CD4-positive, alpha-beta T cell (primary cell): ENCODE data around the gene MCU. TPM values are rescaled to one million over a fixed set of nuclear protein-coding genes. Genes with fewer than 3 reads are reported as not detected.

Source experiments
- ATAC-seq: fragments of 200-7000 bp; cut with Tn5 transposase; one replicate; pipeline ENCODE4 v1.10.0; 2022; ENCODE audit warnings: mild to moderate bottlenecking; ENCODE audit not compliant: poor library complexity
- CTCF ChIA-PET: fragments of 350-600 bp; sonication (Branson Sonifier 250); formaldehyde crosslinking; loops from one replicate; lab custom pipeline; 2021; ENCODE audit warnings: antibody characterized with exemption, inconsistent platforms; lab: Charles Lee
- POLR2A ChIA-PET: fragments of 350-600 bp; sonication (Branson Sonifier 250); formaldehyde crosslinking; loops from one replicate; lab custom pipeline; 2021; ENCODE audit warnings: antibody characterized with exemption, inconsistent platforms; lab: Charles Lee
- DNase-seq, 14 experiments: peaks; one replicate each; pipeline ENCODE4 v3.0.0-alpha.2; 2013 to 2020; ENCODE audit warnings: mixed read lengths in 2 of 14
- H3K27ac ChIP-seq, 2 donors: one replicate each; pipeline versions ENCODE4 v1.5.1 to v1.7.0; 2013; ENCODE audit warnings: low read length in 2 of 2, low read depth in 1 of 2, mild to moderate bottlenecking in 1 of 2
- H3K27me3 ChIP-seq, 2 experiments: 1 replicate in 1 of 2; 2 replicates in 1 of 2; pipeline versions ENCODE4 v1.6.1 to v1.7.0; 2013; ENCODE audit warnings: low read length in 2 of 2, control low read depth in 1 of 2, mild to moderate bottlenecking in 1 of 2, moderate library complexity in 1 of 2; ENCODE audit not compliant: insufficient read depth in 2 of 2, control insufficient read depth in 1 of 2
- H3K36me3 ChIP-seq: one replicate; pipeline ENCODE4 v1.6.1; 2013; ENCODE audit warnings: low read length, control low read depth; ENCODE audit not compliant: insufficient read depth
- H3K4me1 ChIP-seq: one replicate; pipeline ENCODE4 v1.6.1; 2013; ENCODE audit warnings: low read length, control low read depth; ENCODE audit not compliant: insufficient read depth
- H3K4me3 ChIP-seq: one replicate; pipeline ENCODE4 v1.5.1; 2013; ENCODE audit warnings: mild to moderate bottlenecking, low read length, moderate library complexity
- H3K9me3 ChIP-seq, 2 experiments: 1 replicate in 1 of 2; 2 replicates in 1 of 2; pipeline versions ENCODE4 v1.6.1 to v1.7.0; 2013; ENCODE audit warnings: low read length in 2 of 2, mild to moderate bottlenecking in 2 of 2, control low read depth in 1 of 2, moderate library complexity in 1 of 2; ENCODE audit not compliant: control insufficient read depth in 1 of 2, insufficient read depth in 1 of 2
- H3K27ac Mint-ChIP-seq: one replicate; pipeline ENCODE4 v1.8.0; 2020; ENCODE audit warnings: mixed read lengths
- H3K27me3 Mint-ChIP-seq: one replicate; pipeline ENCODE4 v1.8.0; 2021; ENCODE audit warnings: mixed read lengths
- H3K36me3 Mint-ChIP-seq: one replicate; pipeline ENCODE4 v1.8.0; 2021; ENCODE audit warnings: low read depth, mixed read lengths
- H3K4me1 Mint-ChIP-seq: one replicate; pipeline ENCODE4 v1.8.0; 2021; ENCODE audit warnings: low read depth, mixed read lengths
- H3K4me3 Mint-ChIP-seq: one replicate; pipeline ENCODE4 v1.8.0; 2020; ENCODE audit warnings: mild to moderate bottlenecking, mixed read lengths
- H3K9me3 Mint-ChIP-seq: one replicate; pipeline ENCODE4 v1.8.0; 2020; ENCODE audit warnings: mixed read lengths
- intact Hi-C, 2 experiments: fragments of 100-400 bp; cut with DNase I in 1 of 2; cut with micrococcal nuclease in 1 of 2; formaldehyde crosslinking; loops; one replicate each; pipeline versions ENCODE4 v1.15.1 to v1.9.0; 2023 to 2025; cut with DNase I, micrococcal nuclease
- total RNA-seq, 174 experiments: library from RNA in 2 of 174; stranded (reverse) in 2 of 174; gene quantifications; one replicate each; pipeline ENCODE4 v1.2.3 and lab custom pipeline; 2021 to 2026
- TF ChIP-seq, protein P1 (sequence below): fragments of 200-600 bp; IDR thresholded peaks from one replicate; pipeline ENCODE4 v1.8.0; 2022; ENCODE audit warnings: antibody characterized with exemption, mild to moderate bottlenecking

Gene MCU
- total RNA-seq, 2 experiments from 2014 or later: 10.3 to 12.0 TPM

GRCh38 chr10:72928798-72929197 is 236.9 kb downstream of the MCU start:
- Mint-ChIP-seq H3K9me3 (no peaks in the 10 kb centered on the region), H3K4me1 (no peaks in the 10 kb centered on the region), H3K27ac (no peak overlapping the region), H3K4me3 (no peak overlapping the region), H3K27me3 (peaks cover under 1% of the 10 kb centered on the region), H3K36me3 (no peaks in the 10 kb centered on the region)
- TF ChIP-seq, protein P1, sequence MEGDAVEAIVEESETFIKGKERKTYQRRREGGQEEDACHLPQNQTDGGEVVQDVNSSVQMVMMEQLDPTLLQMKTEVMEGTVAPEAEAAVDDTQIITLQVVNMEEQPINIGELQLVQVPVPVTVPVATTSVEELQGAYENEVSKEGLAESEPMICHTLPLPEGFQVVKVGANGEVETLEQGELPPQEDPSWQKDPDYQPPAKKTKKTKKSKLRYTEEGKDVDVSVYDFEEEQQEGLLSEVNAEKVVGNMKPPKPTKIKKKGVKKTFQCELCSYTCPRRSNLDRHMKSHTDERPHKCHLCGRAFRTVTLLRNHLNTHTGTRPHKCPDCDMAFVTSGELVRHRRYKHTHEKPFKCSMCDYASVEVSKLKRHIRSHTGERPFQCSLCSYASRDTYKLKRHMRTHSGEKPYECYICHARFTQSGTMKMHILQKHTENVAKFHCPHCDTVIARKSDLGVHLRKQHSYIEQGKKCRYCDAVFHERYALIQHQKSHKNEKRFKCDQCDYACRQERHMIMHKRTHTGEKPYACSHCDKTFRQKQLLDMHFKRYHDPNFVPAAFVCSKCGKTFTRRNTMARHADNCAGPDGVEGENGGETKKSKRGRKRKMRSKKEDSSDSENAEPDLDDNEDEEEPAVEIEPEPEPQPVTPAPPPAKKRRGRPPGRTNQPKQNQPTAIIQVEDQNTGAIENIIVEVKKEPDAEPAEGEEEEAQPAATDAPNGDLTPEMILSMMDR: no peak
- DNase-seq (no peak), ATAC-seq (no peak)
- ChIA-PET POLR2A (no interaction called here), CTCF (no interaction called here)
- Histone ChIP-seq H3K4me3 (no peak overlapping the region), H3K36me3 (no peaks in the 10 kb centered on the region), H3K9me3 (no peaks in the 10 kb centered on the region), H3K27me3 (peaks cover 0 to 3% of the 10 kb centered on the region in 2 experiments), H3K27ac (no peak overlapping the region), H3K4me1 (no peaks in the 10 kb centered on the region)
- intact Hi-C loops: no loop called here

GRCh38 chr10:72930276-72930675 is 238.3 kb downstream of the MCU start:
- no peaks in the 10 kb centered on the region for H3K9me3 Mint-ChIP-seq
- POLR2A ChIA-PET: no interaction called here
- no peaks in the 10 kb centered on the region for H3K27me3 Mint-ChIP-seq
- DNase-seq (no peak), ATAC-seq (no peak)
- Histone ChIP-seq H3K9me3 (no peaks in the 10 kb centered on the region), H3K4me1 (no peaks in the 10 kb centered on the region), H3K27me3 (peaks cover 0 to 3% of the 10 kb centered on the region in 2 experiments), H3K36me3 (no peaks in the 10 kb centered on the region), H3K27ac (no peak overlapping the region), H3K4me3 (no peak overlapping the region)
- intact Hi-C loops: no loop called here
- no peak overlapping the region for H3K27ac Mint-ChIP-seq
- no peak overlapping the region for H3K4me3 Mint-ChIP-seq
- H3K4me1 Mint-ChIP-seq: no peaks in the 10 kb centered on the region
- TF ChIP-seq, protein P1: no peak
- CTCF ChIA-PET: no interaction called here
- H3K36me3 Mint-ChIP-seq: no peaks in the 10 kb centered on the region

- no peaks in the 10 kb centered on the region for H3K36me3 Mint-ChIP-seq
- H3K4me1 ChIP-seq: no peaks in the 10 kb centered on the region
- CTCF ChIA-PET: no interaction called here
- peaks cover 0 to 3% of the 10 kb centered on the region in 2 experiments for H3K27me3 ChIP-seq
- H3K4me3 ChIP-seq: no peak overlapping the region
- intact Hi-C loops: no loop called here
- ATAC-seq: no peak
- TF ChIP-seq, protein P1: no peak
- no peak overlapping the region for H3K27ac Mint-ChIP-seq
- no peaks in the 10 kb centered on the region for H3K4me1 Mint-ChIP-seq
- peaks cover 10% of the 10 kb centered on the region for H3K27me3 Mint-ChIP-seq
- H3K4me3 Mint-ChIP-seq: no peak overlapping the region
- no peaks in the 10 kb centered on the region for H3K9me3 ChIP-seq
- H3K27ac ChIP-seq: no peak overlapping the region
- H3K9me3 Mint-ChIP-seq: no peaks in the 10 kb centered on the region
- POLR2A ChIA-PET: no interaction called here
- H3K36me3 ChIP-seq: no peaks in the 10 kb centered on the region
- DNase-seq: no peak
Observed at GRCh38 chr10:72932259-72933015, 240.5 kb downstream of the MCU start.
